Activated naive CD8-positive, alpha-beta T cell treated with anti-CD3 and anti-CD28 coated beads, Interleukin-2, amount 50 U/mL, for 24 hours (primary cell): ENCODE data around the gene DUSP10.

Experiments
- ATAC-seq: fragments of 150-1000 bp; cut with Tn5 transposase; one replicate; pipeline ENCODE4 v1.10.0; 2021
- DNase-seq: peaks from one replicate; pipeline ENCODE4 v3.0.0; 2021
- H3K27ac Mint-ChIP-seq: one replicate; pipeline ENCODE4 v1.8.0; 2021; ENCODE audit warnings: mild to moderate bottlenecking, mixed read lengths
- H3K27me3 Mint-ChIP-seq: one replicate; pipeline ENCODE4 v1.8.0; 2021; ENCODE audit warnings: mixed read lengths
- H3K36me3 Mint-ChIP-seq: one replicate; pipeline ENCODE4 v1.8.0; 2021; ENCODE audit warnings: low read depth, mixed read lengths
- H3K4me1 Mint-ChIP-seq: one replicate; pipeline ENCODE4 v1.8.0; 2021; ENCODE audit warnings: mixed read lengths
- H3K4me3 Mint-ChIP-seq: one replicate; pipeline ENCODE4 v1.8.0; 2021; ENCODE audit warnings: mild to moderate bottlenecking, moderate library complexity, mixed read lengths
- H3K9me3 Mint-ChIP-seq: one replicate; pipeline ENCODE4 v1.8.0; 2021; ENCODE audit warnings: mixed read lengths

The DUSP10 gene

DNA sequence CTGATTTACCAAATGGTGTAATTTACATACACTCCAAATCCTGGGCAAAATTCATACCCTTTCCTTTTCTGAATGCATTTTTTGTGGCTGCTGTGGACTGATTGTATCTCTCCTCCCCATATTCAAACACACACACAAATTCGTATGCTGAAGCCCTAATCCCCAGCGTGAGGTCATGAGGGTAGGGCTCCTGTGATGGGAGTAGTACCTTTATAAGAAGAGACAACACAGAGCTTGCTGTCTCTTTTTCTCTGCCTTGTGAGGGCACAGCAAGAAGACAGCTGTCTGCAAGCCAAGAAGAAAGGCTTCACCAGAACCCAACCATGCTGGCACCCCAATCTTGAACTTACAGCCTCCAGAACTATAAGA, 24.4 kb downstream of the DUSP10 start:
- ATAC-seq: no peak
- no peak for DNase-seq
- H3K4me3 Mint-ChIP-seq: no peak overlapping the region
- H3K36me3 Mint-ChIP-seq: peaks cover 52% of the 10 kb centered on the region
- peaks cover 10% of the 10 kb centered on the region for H3K9me3 Mint-ChIP-seq
- H3K4me1 Mint-ChIP-seq: peaks cover 61% of the 10 kb centered on the region
- no peaks in the 10 kb centered on the region for H3K27me3 Mint-ChIP-seq
- H3K27ac Mint-ChIP-seq: no peak overlapping the region

DNA sequence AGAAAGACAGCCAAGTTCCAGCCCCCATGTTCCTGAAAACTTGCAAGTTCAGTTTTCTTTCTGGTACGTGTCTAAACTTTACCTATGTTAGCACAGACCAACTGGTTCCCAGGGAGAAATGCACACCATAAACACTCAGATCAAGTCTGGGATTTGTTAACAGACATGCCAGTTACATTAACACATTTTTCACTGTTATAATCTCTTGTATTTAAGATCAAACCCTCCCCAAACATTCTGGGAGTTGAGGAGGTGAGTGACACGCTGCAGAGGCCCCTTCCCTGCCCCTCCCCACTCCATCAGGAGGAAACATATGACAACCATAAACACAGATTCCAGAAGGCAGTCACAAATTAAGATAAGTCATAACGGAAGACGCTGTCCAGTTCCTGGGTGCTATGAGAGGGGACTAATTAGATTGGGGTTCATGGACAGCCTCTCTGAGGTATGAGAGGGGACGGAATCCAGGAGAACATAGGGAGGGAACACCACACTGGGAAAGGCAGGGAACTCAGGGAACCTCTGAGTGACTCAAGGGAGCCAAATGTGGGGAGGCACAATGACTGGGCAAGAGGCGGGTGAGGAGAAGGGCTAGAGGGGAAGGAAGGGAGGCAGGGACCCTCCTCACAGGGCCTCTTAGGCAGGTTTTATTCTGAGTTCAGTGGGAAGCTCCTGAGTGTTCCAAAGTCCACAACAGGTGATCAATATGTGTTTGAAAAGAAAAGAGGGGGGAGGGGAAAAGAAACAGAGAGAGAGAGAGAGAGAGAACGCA, 25.0 kb downstream of the DUSP10 start:
- Mint-ChIP-seq H3K9me3 (peaks cover 10% of the 10 kb centered on the region), H3K36me3 (peaks cover 47% of the 10 kb centered on the region), H3K27me3 (no peaks in the 10 kb centered on the region), H3K27ac (no peak overlapping the region), H3K4me3 (no peak overlapping the region), H3K4me1 (peaks cover 61% of the 10 kb centered on the region)
- DNase-seq: no peak
- no peak for ATAC-seq

DNA sequence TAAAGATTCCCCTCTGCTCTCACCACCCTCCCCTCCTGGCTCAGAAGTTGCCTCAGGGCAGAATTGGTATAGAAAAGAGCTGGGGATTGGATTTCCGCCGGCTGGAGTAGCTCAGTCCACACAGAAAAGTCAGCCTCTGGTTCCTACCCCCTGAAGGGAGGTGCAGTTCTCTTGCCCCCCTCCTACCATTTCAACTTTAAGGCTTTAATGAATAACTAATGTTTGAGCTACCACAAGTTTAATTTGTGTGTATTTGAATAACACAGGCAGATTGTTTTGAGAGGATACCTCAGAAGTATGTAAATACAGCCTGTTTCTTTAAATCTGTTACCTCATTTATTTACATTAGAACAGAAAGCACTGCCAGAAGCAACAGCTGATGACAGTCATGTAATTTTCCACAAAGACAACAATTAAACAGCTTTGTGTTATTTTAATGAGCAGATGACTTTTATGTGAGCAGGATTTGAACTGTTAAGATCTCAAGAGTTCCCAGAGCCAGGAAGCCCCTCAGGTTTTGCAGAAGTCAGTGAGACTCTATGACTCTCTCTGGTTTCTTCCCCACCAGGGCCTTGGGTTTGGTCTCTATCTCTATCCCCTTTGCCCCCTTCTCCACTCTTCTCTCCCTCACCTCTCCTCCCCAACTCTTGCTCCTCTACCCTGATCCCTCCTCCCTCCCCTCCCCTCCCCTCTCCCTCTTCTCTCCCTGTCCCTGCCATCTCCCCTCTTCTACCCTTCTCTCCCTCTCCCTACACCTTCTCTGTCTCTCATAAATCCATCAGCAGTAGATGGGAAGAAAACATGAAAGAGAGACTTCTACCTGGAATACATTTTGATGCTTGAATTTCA, 26.3 kb downstream of the DUSP10 start:
- H3K27me3 Mint-ChIP-seq: no peaks in the 10 kb centered on the region
- H3K27ac Mint-ChIP-seq: no peak overlapping the region
- peaks cover 44% of the 10 kb centered on the region for H3K36me3 Mint-ChIP-seq
- DNase-seq (no peak), ATAC-seq (no peak)
- H3K4me3 Mint-ChIP-seq: no peak overlapping the region
- H3K9me3 Mint-ChIP-seq: peaks cover 10% of the 10 kb centered on the region
- H3K4me1 Mint-ChIP-seq: peaks cover 72% of the 10 kb centered on the region

DNA sequence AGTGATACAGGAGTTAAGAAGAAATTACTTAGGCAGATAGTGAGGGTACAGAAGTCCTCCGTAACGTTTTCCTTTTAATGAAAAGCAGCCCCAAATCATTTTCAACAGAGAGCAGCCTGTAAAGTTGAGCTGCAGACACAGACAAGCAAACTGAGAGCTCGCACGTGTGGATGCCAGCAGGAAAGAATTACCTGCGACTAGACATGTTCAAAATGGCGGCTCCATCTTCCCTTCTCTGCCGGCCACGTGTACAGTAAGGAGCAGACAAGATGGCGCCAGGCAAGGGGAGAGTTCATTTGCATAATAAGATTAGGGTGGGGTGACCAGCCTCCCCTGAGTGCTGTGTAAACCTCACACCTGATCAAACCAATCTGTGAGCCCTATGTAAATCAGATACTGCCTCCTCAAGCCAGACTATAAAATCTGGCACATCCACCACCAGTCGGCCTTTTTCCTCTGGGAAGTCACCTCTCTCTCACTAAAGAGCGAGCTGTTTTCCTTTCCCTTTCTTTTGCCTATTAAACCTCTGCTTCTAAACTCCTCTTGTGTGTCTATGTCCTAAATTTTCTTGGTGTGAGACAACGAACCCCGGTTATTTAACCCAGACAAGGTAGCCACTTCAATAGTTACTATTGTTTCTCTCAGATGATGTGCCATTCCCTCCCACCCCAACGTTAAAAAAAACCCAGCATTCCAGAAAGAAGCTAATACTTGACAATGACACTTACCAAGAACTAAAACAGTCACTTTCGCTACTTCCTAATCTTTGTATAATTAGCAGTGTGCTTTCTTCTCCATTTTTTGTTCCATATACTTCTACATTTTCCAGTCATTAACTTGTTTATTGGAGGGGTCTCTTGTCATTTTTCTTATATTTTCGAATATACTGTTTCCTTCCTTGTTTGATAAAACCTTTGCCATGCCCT, 27.4 kb downstream of the DUSP10 start:
- Mint-ChIP-seq H3K4me1 (peaks cover 80% of the 10 kb centered on the region), H3K4me3 (no peak overlapping the region), H3K27ac (no peak overlapping the region), H3K27me3 (no peaks in the 10 kb centered on the region), H3K36me3 (peaks cover 36% of the 10 kb centered on the region), H3K9me3 (peaks cover 10% of the 10 kb centered on the region)
- no peak for DNase-seq
- no peak for ATAC-seq

DNA sequence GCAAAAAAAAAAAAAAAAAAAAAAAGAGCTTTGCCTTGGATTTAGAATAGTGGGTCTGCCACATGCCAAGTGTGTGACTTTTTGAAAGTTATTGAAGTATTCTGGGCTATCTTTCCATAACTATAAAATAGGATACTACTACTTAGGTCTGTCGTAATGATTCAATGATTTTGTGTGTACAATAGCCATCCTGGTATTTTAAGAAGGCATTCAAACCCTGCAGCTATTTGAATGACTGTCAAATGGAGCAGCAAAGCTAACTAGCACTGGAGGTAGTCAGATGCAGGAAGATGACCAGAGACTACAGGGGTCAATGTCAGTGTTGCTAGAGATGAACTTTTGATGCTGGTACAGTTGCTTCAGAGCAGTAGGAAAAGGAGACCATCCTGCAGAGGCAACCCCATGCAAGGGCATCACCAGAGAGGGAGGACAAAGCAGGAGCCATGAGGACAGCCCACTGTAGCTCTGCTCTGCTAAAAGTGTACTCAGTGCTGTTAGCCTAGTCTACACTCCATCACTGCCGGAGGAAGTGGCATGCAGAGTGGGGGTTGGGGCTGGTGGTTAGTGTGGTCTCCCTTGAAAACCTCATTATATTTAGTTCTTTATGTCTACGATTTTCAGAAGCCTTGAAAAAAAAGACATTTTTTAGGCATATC, 29.0 kb downstream of the DUSP10 start:
- DNase-seq: peak; percentile 80
- peaks cover 32% of the 10 kb centered on the region for H3K36me3 Mint-ChIP-seq

DNA sequence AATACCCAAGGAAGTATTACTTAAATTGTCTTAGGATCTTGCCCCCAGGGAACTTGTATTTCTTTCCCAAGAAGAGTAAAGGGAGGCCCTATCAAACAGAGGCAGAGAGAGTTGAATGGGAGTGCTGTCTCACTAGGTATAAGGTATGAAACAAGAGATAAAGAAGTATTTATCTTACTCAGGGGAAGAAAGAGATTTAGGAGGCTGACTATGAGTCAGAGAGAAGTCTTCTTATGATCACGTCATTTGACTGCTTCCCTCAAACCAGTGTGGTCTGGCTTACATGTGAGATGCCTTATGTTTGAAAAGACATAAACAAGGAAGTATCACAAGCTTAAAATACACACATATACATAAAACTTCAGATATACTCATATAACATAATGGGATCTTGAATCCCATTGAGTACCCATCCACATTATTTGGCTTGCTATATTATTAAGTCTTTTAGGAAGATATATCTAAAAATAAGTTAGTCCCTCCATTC, 29.6 kb downstream of the DUSP10 start:
- H3K36me3 Mint-ChIP-seq: peaks cover 33% of the 10 kb centered on the region
- peak overlapping the region; percentile 4 for H3K4me3 Mint-ChIP-seq
- H3K27me3 Mint-ChIP-seq: no peaks in the 10 kb centered on the region
- peak overlapping the region; percentile 81 for H3K27ac Mint-ChIP-seq
- H3K4me1 Mint-ChIP-seq: peaks cover 95% of the 10 kb centered on the region
- peaks cover 10% of the 10 kb centered on the region for H3K9me3 Mint-ChIP-seq
- DNase-seq (no peak), ATAC-seq (peak; percentile 73)

More for the DNA sequence above, 29.0 kb downstream of the DUSP10 start:
- peak overlapping the region; percentile 56 for H3K4me3 Mint-ChIP-seq
- peaks cover 10% of the 10 kb centered on the region for H3K9me3 Mint-ChIP-seq
- H3K27me3 Mint-ChIP-seq: no peaks in the 10 kb centered on the region
- peak; percentile 56 for ATAC-seq
- H3K4me1 Mint-ChIP-seq: peaks cover 93% of the 10 kb centered on the region
- peak overlapping the region; percentile 81 for H3K27ac Mint-ChIP-seq

DNA sequence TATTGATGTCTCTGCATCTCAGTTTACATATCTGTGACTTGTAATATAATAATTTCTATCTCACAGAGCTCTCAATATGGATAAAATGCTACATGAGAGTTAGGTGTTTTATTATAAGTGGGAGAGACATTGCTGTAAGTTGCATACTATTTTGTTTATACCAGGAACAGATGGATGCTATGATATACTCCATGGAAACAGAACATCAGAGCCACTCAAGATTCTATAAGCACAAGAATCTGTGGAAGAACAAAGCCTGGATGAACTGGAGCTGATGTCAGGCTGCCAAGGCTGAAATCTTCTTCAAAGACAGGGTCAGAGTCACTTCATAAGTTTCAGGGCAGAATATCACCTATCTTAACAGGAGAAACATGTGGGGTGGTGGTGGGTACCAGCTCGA, 30.2 kb downstream of the DUSP10 start:
- no peak overlapping the region for H3K4me3 Mint-ChIP-seq
- H3K4me1 Mint-ChIP-seq: peaks cover 97% of the 10 kb centered on the region
- peak overlapping the region; percentile 81 for H3K27ac Mint-ChIP-seq
- H3K36me3 Mint-ChIP-seq: peaks cover 30% of the 10 kb centered on the region
- H3K27me3 Mint-ChIP-seq: no peaks in the 10 kb centered on the region
- peaks cover 10% of the 10 kb centered on the region for H3K9me3 Mint-ChIP-seq
- no peak for DNase-seq
- no peak for ATAC-seq

DNA sequence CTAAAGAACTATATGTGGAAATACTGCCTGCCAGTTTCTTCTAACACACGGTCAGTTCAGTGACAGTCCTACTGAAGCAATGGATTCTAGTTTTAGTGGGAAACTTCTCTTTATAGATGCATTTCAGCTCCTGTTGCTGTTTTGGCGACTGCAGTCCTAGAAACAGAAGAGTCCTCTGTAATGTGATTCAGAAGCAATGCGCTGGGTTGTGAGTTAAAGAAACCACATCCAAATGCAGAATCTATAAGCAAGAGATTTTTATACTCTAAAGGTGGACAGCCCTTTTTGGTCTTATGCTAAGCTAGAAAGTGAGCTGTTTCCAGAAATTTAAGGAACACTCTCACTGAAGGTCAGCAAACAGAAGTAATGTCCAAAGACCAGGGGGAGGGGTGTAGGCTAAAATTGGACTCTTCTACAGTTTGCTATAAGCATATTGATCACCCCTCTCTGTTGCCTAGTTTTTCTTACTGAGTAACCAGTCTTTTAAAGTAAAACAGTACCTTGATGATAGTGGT, 30.8 kb downstream of the DUSP10 start:
- Mint-ChIP-seq H3K27ac (peak overlapping the region; percentile 73), H3K4me3 (no peak overlapping the region), H3K27me3 (no peaks in the 10 kb centered on the region), H3K4me1 (peaks cover 94% of the 10 kb centered on the region), H3K9me3 (peaks cover 10% of the 10 kb centered on the region), H3K36me3 (peaks cover 32% of the 10 kb centered on the region)
- ATAC-seq: no peak
- DNase-seq: no peak

DNA sequence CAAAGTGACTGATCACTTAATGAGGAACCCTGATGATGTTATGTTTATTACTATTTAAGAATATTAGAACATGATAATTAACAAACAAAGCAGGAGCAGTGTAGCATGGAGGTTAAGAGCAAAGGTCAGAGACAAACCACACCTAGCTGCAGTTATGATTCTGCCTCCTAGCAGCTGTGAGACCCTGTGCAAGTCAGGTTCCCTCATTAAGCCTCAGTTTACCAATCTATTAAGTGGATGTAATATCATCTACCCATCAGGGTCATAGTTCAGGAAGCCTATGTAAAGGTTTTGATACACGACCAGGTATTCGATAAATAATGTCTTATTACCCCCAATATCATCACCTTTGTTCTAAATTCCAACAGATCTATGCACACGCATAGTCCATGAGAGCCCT, 32.0 kb downstream of the DUSP10 start:
- Mint-ChIP-seq H3K27ac (no peak overlapping the region), H3K9me3 (peaks cover 8% of the 10 kb centered on the region), H3K36me3 (peaks cover 36% of the 10 kb centered on the region), H3K4me3 (no peak overlapping the region), H3K4me1 (peaks cover 84% of the 10 kb centered on the region), H3K27me3 (no peaks in the 10 kb centered on the region)
- ATAC-seq (no peak), DNase-seq (no peak)

DNA sequence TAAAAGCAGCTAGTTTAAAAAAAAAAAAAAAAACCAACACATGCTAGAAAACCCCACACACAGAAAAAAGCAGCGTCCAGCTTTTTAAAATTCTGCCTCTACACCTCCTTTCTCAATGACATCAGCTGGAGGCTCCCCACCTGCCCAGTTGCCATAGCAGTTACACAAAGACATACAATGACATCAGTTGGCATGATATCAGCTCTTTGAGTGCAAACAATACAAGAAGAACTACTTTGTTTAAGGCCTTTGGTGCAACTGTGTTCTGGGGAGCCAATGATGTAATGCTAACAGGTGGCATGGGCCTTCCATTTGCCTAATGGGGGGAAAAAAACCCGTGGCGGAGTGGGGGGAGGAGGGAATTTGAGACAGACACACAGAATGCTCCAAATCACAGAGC, 32.9 kb downstream of the DUSP10 start:
- Mint-ChIP-seq H3K4me1 (peaks cover 75% of the 10 kb centered on the region), H3K27me3 (no peaks in the 10 kb centered on the region), H3K36me3 (peaks cover 34% of the 10 kb centered on the region), H3K9me3 (no peaks in the 10 kb centered on the region), H3K4me3 (peak overlapping the region; percentile 56), H3K27ac (peak overlapping the region; percentile 95)
- DNase-seq: peak; percentile 22
- ATAC-seq: peak; percentile 9

DNA sequence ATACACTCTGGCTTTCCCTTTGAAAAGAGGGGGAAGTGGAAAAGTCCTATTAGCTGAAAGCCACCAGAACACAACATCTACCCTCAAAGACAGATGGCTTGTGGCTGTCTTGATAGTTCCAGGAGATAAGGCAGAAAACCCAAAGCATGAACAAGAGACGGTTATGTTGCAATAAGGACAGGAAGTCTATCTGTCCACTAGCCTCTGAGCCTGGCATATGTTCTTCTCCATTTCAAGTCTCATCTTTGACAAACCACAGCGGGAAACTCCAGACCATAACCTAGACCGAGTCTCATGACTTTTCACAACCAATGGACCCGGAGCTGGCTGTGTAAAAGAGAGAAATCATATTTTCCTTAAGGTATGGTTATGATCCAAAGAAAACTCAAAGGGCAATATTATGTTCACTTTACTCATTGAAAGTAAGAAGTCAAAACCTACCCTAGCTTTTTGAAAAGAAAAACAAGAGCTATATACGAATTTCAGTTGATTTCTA, 33.8 kb downstream of the DUSP10 start:
- DNase-seq: peak; percentile 65
- ATAC-seq: peak; percentile 84
- Mint-ChIP-seq H3K27ac (peak overlapping the region; percentile 95), H3K27me3 (no peaks in the 10 kb centered on the region), H3K36me3 (peaks cover 43% of the 10 kb centered on the region), H3K4me1 (peaks cover 66% of the 10 kb centered on the region), H3K9me3 (no peaks in the 10 kb centered on the region), H3K4me3 (peak overlapping the region; percentile 56)

DNA sequence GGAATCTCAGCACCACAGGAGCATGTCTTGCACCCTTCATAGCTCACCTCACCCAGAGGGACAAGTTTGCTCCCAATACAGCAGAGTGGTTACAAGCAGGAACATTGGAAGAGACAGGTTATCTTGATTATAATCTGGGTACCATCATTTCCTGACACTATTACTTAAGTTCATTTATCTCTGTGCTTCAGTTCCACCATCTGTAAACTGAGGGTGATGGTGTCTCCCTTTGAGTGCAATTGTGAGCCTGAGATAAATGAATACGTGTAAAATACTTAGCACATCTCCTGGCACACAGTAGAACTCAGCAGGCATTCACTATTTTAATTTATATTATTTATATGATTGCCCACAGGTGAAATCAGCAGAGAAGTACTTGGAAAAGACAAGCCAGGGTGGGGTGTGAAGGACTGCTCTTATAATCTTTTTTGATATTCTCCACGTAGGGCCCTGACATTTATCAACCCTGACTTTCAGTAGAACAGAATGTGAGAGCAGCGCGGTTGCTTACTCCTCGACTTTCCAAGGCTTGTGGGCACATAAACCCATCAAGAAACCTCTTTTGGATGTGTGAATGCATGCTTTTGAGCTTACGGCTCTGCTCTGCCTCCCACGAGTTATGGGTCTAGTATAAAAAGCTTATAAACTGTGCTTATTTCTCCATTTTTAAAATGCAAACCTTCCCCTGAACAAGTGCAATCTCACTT, 34.9 kb downstream of the DUSP10 start:
- Mint-ChIP-seq H3K4me3 (no peak overlapping the region), H3K4me1 (peaks cover 55% of the 10 kb centered on the region), H3K9me3 (no peaks in the 10 kb centered on the region), H3K27me3 (no peaks in the 10 kb centered on the region), H3K36me3 (peaks cover 51% of the 10 kb centered on the region), H3K27ac (peak overlapping the region; percentile 68)
- DNase-seq (peak; percentile 23), ATAC-seq (peak; percentile 22)

DNA sequence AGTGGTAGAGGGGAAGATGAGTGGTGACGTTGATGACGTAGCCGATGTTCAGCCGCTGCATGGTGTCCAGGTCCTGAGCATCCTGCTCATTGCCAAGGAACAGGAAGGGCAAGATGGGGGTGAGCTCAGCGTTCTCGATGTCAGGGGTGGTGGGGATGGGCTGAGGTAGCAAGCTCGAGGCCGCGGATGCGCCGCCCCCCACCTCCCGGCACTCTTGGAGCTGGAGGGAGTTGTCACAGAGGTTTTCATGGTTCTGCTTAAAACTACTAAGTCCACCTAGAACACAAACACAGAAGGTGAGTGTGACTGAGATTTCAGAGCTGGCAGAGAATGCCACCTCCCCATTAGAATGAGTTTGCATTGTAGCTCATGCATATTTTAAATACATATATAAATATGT, 35.7 kb downstream of the DUSP10 start:
- ATAC-seq (no peak), DNase-seq (no peak)
- H3K9me3 Mint-ChIP-seq: no peaks in the 10 kb centered on the region
- H3K27ac Mint-ChIP-seq: no peak overlapping the region
- H3K4me1 Mint-ChIP-seq: peaks cover 47% of the 10 kb centered on the region
- H3K27me3 Mint-ChIP-seq: no peaks in the 10 kb centered on the region
- H3K36me3 Mint-ChIP-seq: peaks cover 52% of the 10 kb centered on the region
- H3K4me3 Mint-ChIP-seq: no peak overlapping the region
